ENCODE measurements around the gene SRRM5. TPM values are rescaled to one million over a fixed set of nuclear protein-coding genes. Genes with fewer than 3 reads are reported as not detected.
"Not testable (repeated sequence)": the region's sequence is repeated elsewhere in the genome, so short reads cannot be mapped to it uniquely, and the experiment has no call there.

SRRM5 gene
- total and polyA plus RNA-seq, 2 experiments from 2014 or later = 0.08 TPM; not detected in 1

GRCh38 chr19:43599635-43600295 is 12.1 kb upstream of the SRRM5 start:
- H3K36me3 ChIP-seq (ENCODE audit: insufficient read depth) = no peaks in the 10 kb centered on the region
- no peak overlapping the region for H3K27ac ChIP-seq (ENCODE audit: low read depth)
- H3K36me3 Mint-ChIP-seq (ENCODE audit: low read depth) = peaks cover 4% of the 10 kb centered on the region
- H3K9me2 ChIP-seq (ENCODE audit: insufficient read depth) = no peaks in the 10 kb centered on the region
- ATAC-seq (no peak), DNase-seq (ENCODE audit: low spot score) (no peak)
- H3K27me3 ChIP-seq (ENCODE audit: insufficient read depth) = no peaks in the 10 kb centered on the region
- peaks cover 2% of the 10 kb centered on the region; the same call in 2 of the 3 replicates for H3K9me3 Mint-ChIP-seq
- no peak overlapping the region for H3K4me3 Mint-ChIP-seq
- TF ChIP-seq, protein P1, sequence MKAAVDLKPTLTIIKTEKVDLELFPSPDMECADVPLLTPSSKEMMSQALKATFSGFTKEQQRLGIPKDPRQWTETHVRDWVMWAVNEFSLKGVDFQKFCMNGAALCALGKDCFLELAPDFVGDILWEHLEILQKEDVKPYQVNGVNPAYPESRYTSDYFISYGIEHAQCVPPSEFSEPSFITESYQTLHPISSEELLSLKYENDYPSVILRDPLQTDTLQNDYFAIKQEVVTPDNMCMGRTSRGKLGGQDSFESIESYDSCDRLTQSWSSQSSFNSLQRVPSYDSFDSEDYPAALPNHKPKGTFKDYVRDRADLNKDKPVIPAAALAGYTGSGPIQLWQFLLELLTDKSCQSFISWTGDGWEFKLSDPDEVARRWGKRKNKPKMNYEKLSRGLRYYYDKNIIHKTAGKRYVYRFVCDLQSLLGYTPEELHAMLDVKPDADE (IDR thresholded peaks at IDR 0.05) = no peak
- no peak for TF ChIP-seq ZNF462 (CRISPR knock-in tag; IDR thresholded peaks at IDR 0.05)
- TF ChIP-seq, protein P2, sequence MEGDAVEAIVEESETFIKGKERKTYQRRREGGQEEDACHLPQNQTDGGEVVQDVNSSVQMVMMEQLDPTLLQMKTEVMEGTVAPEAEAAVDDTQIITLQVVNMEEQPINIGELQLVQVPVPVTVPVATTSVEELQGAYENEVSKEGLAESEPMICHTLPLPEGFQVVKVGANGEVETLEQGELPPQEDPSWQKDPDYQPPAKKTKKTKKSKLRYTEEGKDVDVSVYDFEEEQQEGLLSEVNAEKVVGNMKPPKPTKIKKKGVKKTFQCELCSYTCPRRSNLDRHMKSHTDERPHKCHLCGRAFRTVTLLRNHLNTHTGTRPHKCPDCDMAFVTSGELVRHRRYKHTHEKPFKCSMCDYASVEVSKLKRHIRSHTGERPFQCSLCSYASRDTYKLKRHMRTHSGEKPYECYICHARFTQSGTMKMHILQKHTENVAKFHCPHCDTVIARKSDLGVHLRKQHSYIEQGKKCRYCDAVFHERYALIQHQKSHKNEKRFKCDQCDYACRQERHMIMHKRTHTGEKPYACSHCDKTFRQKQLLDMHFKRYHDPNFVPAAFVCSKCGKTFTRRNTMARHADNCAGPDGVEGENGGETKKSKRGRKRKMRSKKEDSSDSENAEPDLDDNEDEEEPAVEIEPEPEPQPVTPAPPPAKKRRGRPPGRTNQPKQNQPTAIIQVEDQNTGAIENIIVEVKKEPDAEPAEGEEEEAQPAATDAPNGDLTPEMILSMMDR (conservative IDR thresholded peaks at IDR 0.05; ENCODE audit: low read depth in 2 of 2) = peak in 1 of 2 experiments; percentile 21; a peak in 1 of 4 replicates
- H3K79me2 ChIP-seq (replicated peaks; ENCODE audit: insufficient read depth) = peaks cover 19% of the 10 kb centered on the region
- peaks cover 14% of the 10 kb centered on the region for H3K27me3 Mint-ChIP-seq (ENCODE audit: insufficient read depth, low read depth, poor library complexity)
- H3K27ac Mint-ChIP-seq = no peak overlapping the region
- H3K4me1 ChIP-seq (ENCODE audit: insufficient read depth) = peaks cover 10% of the 10 kb centered on the region
- no peak overlapping the region for H2AFZ ChIP-seq
- H3K4me2 ChIP-seq = no peak overlapping the region
- no peaks in the 10 kb centered on the region for H4K20me1 ChIP-seq (replicated peaks; ENCODE audit: insufficient read depth)
- H3F3A ChIP-seq (replicated peaks; ENCODE audit: low read depth) = 0 out of 2 replicates have a peak, but pooled peaks cover 7% of the 10 kb centered on the region
- H3K4me1 Mint-ChIP-seq = peaks cover 11% of the 10 kb centered on the region
- no peak overlapping the region for H3K4me3 ChIP-seq

DNA sequence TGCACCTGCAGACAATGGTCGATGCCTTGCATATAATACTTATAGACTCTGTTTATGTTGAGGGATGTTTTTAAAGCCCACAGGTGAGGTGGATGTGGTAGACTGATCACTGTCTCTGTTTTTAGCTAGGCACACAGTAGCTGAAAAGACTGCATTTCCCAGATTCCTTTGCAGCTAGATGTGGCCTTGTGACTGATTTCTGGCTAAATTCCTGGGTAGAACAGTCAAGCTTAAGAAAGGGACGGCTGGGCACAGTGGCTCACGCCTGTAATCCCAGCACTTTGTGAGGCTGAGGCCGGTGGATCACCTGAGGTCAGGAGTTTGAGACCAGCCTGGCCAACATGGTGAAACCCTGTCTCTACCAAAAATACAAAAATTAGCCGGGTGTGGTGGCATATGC is 11.6 kb upstream of the SRRM5 start:
- H3K4me1 Mint-ChIP-seq = peaks cover 11% of the 10 kb centered on the region
- H3K27me3 ChIP-seq (ENCODE audit: insufficient read depth); H4K20me1 ChIP-seq (replicated peaks; ENCODE audit: insufficient read depth); H3K9me2 ChIP-seq (ENCODE audit: insufficient read depth); H3K36me3 ChIP-seq (ENCODE audit: insufficient read depth); H3F3A ChIP-seq (replicated peaks; ENCODE audit: low read depth); H3K36me3 Mint-ChIP-seq (ENCODE audit: low read depth); H3K27ac ChIP-seq (ENCODE audit: low read depth); DNase-seq (ENCODE audit: low spot score); H2AFZ ChIP-seq; ATAC-seq; H3K9me3 Mint-ChIP-seq; H3K4me2 ChIP-seq; H3K4me3 ChIP-seq; H3K27ac Mint-ChIP-seq; H3K4me3 Mint-ChIP-seq: not testable (repeated sequence)
- Histone ChIP-seq H3K79me2 (replicated peaks; ENCODE audit: insufficient read depth) (peaks cover 19% of the 10 kb centered on the region), H3K4me1 (ENCODE audit: insufficient read depth) (peaks cover 10% of the 10 kb centered on the region)
- H3K27me3 Mint-ChIP-seq (ENCODE audit: insufficient read depth, low read depth, poor library complexity) = peaks cover 16% of the 10 kb centered on the region
